Keratinocyte (primary cell): ENCODE data around the gene MYL5. TPM values are rescaled to one million over a fixed set of nuclear protein-coding genes. Genes with fewer than 3 reads are reported as not detected.

Experiments used
- DNase-seq: peaks from one replicate; pipeline ENCODE4 v3.0.0-alpha.2; 2011; ENCODE audit warnings: low read depth, missing footprints, low spot score
- FAIRE-seq: peaks from 2 replicates; lab custom pipeline; 2011; peaks lifted over from hg19 to GRCh38; lab: Jason Lieb, UNC
- H2AFZ ChIP-seq: 2 replicates; pipeline ENCODE4 v1.6.0; 2012; ENCODE audit warnings: low read length, control low read depth, inconsistent platforms; ENCODE audit not compliant: control insufficient read depth
- H3K27ac ChIP-seq: 2 replicates; pipeline ENCODE4 v1.5.1; 2011; ENCODE audit warnings: low read length; ENCODE audit not compliant: control insufficient read depth, insufficient read depth
- H3K27me3 ChIP-seq: 3 replicates; pipeline ENCODE4 v1.6.0; 2011; ENCODE audit warnings: low read length; ENCODE audit not compliant: control insufficient read depth, insufficient read depth; ENCODE audit errors: extremely low read depth
- H3K36me3 ChIP-seq, 2 experiments: 2 replicates in 1 of 2; 3 replicates in 1 of 2; pipeline ENCODE4 v1.5.1; 2011; ENCODE audit warnings: low read length in 2 of 2, mild to moderate bottlenecking in 1 of 2; ENCODE audit not compliant: control insufficient read depth in 2 of 2, insufficient read depth in 2 of 2; ENCODE audit errors: extremely low read depth in 1 of 2
- H3K4me1 ChIP-seq: 3 replicates; pipeline ENCODE4 v1.5.1; 2011; ENCODE audit warnings: low read length; ENCODE audit not compliant: control insufficient read depth, insufficient read depth; ENCODE audit errors: extremely low read depth
- H3K4me2 ChIP-seq: 3 replicates; pipeline ENCODE4 v1.6.0; 2011; ENCODE audit warnings: low read depth, low read length; ENCODE audit not compliant: control insufficient read depth, insufficient read depth; ENCODE audit errors: extremely low read depth
- H3K4me3 ChIP-seq, 3 experiments: fragments of 200-600 bp in 1 of 3; sonication (generic) in 1 of 3; 2 replicates in 2 of 3; 3 replicates in 1 of 3; pipeline ENCODE4 v1.5.1; 2011 to 2016; ENCODE audit warnings: low read length in 3 of 3, mild to moderate bottlenecking in 3 of 3, control low read depth in 2 of 3, inconsistent platforms in 1 of 3, low read depth in 1 of 3, mixed read lengths in 1 of 3, mixed run types in 1 of 3, moderate library complexity in 1 of 3; ENCODE audit not compliant: control insufficient read depth in 2 of 3, insufficient read depth in 2 of 3; ENCODE audit errors: extremely low read depth in 1 of 3
- H3K79me2 ChIP-seq: 2 replicates; pipeline ENCODE4 v1.6.0; 2012; ENCODE audit warnings: low read length; ENCODE audit not compliant: control insufficient read depth, insufficient read depth
- H3K9ac ChIP-seq: 3 replicates; pipeline ENCODE4 v1.6.0; 2011; ENCODE audit warnings: low read length; ENCODE audit not compliant: control insufficient read depth, insufficient read depth; ENCODE audit errors: extremely low read depth
- H3K9me1 ChIP-seq: 3 replicates; pipeline ENCODE4 v1.6.0; 2011; ENCODE audit warnings: low read length; ENCODE audit not compliant: control insufficient read depth, insufficient read depth; ENCODE audit errors: extremely low read depth
- H3K9me3 ChIP-seq: 2 replicates; pipeline ENCODE4 v1.5.1; 2012; ENCODE audit warnings: low read depth, low read length; ENCODE audit not compliant: control insufficient read depth
- H4K20me1 ChIP-seq: 3 replicates; pipeline ENCODE4 v1.6.0; 2011; ENCODE audit warnings: low read length; ENCODE audit not compliant: control insufficient read depth, insufficient read depth; ENCODE audit errors: extremely low read depth
- EZH2 ChIP-seq: IDR thresholded peaks from one replicate; pipeline ENCODE4 v1.6.1; 2012; ENCODE audit warnings: inconsistent platforms, mild to moderate bottlenecking, low read length, moderate library complexity
- dilution Hi-C: fragments of 300-500 bp; cut with MboI; formaldehyde crosslinking; loops from one replicate; pipeline ENCODE4 v1.7.0; 2020; ENCODE audit warnings: low sequenced_read_pairs; ENCODE audit not compliant: extremely low pct_ligation_motif_present
- polyA plus RNA-seq, 5 experiments: library from polyadenylated mRNA; depleted of rRNA in 3 of 5; stranded (reverse) in 3 of 5; stranded (forward) in 1 of 5; unstranded in 1 of 5; fragments of >200 nt; gene quantifications; 1 replicate in 1 of 5; 2 replicates in 3 of 5; 3 replicates in 1 of 5; pipeline versions ENCODE4 v1.2.1 to v1.2.3, GENCODE V29; 2011 to 2012; ENCODE audit warnings: missing spikeins in 2 of 5, low read depth in 1 of 5, low replicate concordance in 1 of 5
- TF ChIP-seq, protein P1 (sequence below), 3 experiments: IDR thresholded peaks in 1 of 3; conservative IDR thresholded peaks in 1 of 3; optimal IDR thresholded peaks in 1 of 3; 2 replicates in 2 of 3; 3 replicates in 1 of 3; pipeline versions ENCODE3 to v1.5.1; 2011; ENCODE audit warnings: low read length in 3 of 3, mild to moderate bottlenecking in 3 of 3, moderate library complexity in 2 of 3, control low read depth in 1 of 3, inconsistent platforms in 1 of 3; ENCODE audit not compliant: insufficient read depth in 2 of 3; ENCODE audit errors: extremely low read depth in 1 of 3

MYL5 gene
- polyA plus RNA-seq, 1 donor (not counting 4 experiments of a cell fraction or from before 2014, with no cell fraction given) = 8.0 TPM

DNA sequence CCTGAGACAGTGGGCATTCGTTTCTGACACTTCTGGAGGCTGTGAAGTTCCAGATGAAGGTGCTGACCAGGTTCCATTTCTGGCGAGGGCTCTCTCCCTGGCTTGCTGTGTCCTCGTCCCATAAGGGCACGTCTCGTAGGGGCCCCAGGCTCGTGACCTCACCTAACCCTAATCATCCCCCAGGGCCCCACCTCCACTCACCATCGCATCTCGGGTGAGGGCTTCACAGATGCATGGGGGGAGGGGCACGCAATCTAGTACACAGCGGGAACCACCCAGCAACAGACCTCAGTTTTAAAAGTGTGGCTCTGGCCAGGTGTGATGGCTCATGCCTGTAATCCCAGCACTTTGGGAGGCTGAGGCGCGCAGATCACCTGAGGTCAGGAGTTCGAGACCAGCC is 26.9 kb upstream of the MYL5 start:
- H3K4me2 ChIP-seq = no peak overlapping the region
- FAIRE-seq (no peak), DNase-seq (no peak)
- peaks cover 18% of the 10 kb centered on the region for H3K27me3 ChIP-seq
- no peaks in the 10 kb centered on the region for H3K79me2 ChIP-seq
- TF ChIP-seq EZH2 = no peak
- TF ChIP-seq, protein P1, sequence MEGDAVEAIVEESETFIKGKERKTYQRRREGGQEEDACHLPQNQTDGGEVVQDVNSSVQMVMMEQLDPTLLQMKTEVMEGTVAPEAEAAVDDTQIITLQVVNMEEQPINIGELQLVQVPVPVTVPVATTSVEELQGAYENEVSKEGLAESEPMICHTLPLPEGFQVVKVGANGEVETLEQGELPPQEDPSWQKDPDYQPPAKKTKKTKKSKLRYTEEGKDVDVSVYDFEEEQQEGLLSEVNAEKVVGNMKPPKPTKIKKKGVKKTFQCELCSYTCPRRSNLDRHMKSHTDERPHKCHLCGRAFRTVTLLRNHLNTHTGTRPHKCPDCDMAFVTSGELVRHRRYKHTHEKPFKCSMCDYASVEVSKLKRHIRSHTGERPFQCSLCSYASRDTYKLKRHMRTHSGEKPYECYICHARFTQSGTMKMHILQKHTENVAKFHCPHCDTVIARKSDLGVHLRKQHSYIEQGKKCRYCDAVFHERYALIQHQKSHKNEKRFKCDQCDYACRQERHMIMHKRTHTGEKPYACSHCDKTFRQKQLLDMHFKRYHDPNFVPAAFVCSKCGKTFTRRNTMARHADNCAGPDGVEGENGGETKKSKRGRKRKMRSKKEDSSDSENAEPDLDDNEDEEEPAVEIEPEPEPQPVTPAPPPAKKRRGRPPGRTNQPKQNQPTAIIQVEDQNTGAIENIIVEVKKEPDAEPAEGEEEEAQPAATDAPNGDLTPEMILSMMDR (optimal IDR thresholded peaks at IDR 0.05 in 1 of 3, IDR thresholded peaks at IDR 0.05 in 1 of 3, conservative IDR thresholded peaks at IDR 0.05 in 1 of 3; ENCODE audit: extremely low read depth in 1 of 3, insufficient read depth in 2 of 3, low read length in 3 of 3) = no peak
- H2AFZ ChIP-seq = no peak overlapping the region
- H3K27ac ChIP-seq = no peak overlapping the region
- no peak overlapping the region for H3K4me3 ChIP-seq
- no peaks in the 10 kb centered on the region for H3K36me3 ChIP-seq
- H3K4me1 ChIP-seq = no peaks in the 10 kb centered on the region
- H3K9me3 ChIP-seq = no peaks in the 10 kb centered on the region
- H3K9ac ChIP-seq = no peak overlapping the region
- H4K20me1 ChIP-seq = no peaks in the 10 kb centered on the region
- dilution Hi-C loops = no loop called here
- no peaks in the 10 kb centered on the region for H3K9me1 ChIP-seq

DNA sequence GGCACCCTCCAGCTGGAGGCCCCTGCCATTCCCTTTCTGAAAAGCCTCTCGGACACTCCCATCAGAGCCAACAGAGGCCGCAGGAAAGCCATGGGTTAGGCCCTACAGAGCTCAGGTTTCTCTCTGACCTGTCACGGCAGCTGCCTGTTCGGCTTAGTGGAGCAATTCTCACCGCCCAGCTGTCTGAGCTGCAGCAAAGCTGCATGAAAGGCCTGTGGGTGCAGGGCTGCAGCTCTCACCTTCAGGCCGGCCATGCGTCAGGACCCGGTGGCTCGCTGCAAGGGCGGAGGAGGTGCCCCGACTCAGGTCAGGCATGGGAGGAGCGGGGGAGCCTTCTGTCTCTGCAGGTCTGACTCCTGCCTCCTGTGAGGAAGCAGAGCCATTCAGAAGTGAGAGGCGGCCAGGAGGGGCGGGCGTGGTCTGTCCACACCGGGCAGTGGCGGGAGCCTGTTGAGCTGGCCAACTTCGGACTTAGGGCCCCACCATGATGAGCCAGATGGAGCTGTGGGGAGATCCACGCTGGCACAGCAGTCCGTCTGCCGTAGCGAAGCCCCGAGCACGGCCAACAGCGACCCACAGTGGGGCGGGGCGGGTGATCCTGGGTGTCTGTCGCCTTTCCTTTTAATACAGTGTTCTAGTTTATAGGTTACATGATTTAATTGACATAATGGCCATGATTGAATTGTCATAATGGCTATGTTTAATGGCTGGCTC is 25.6 kb upstream of the MYL5 start:
- Histone ChIP-seq H3K9ac (no peak overlapping the region), H2AFZ (no peak overlapping the region), H3K27ac (no peak overlapping the region), H3K27me3 (peaks cover 18% of the 10 kb centered on the region), H3K9me1 (no peaks in the 10 kb centered on the region), H3K79me2 (no peaks in the 10 kb centered on the region), H3K36me3 (no peaks in the 10 kb centered on the region), H4K20me1 (no peaks in the 10 kb centered on the region), H3K4me2 (no peak overlapping the region), H3K9me3 (no peaks in the 10 kb centered on the region), H3K4me1 (no peaks in the 10 kb centered on the region), H3K4me3 (no peak overlapping the region)
- no peak for DNase-seq
- no peak for FAIRE-seq
- TF ChIP-seq, protein P1 (optimal IDR thresholded peaks at IDR 0.05 in 1 of 3, IDR thresholded peaks at IDR 0.05 in 1 of 3, conservative IDR thresholded peaks at IDR 0.05 in 1 of 3; ENCODE audit: extremely low read depth in 1 of 3, insufficient read depth in 2 of 3, low read length in 3 of 3) = no peak
- no peak for TF ChIP-seq EZH2
- dilution Hi-C loops = no loop called here
